Measurements from ENCODE around the gene RASD1.

Gene RASD1

GRCh38 chr17:17526369-17526768 is 30.2 kb upstream of the RASD1 start:
- no peaks in the 10 kb centered on the region for H3K9me3 ChIP-seq (ENCODE audit: control insufficient read depth, insufficient read depth, low read length)
- H3K4me2 ChIP-seq (ENCODE audit: low read length) = no peak overlapping the region
- no peaks in the 10 kb centered on the region for H3K79me2 ChIP-seq (ENCODE audit: control insufficient read depth, low read length)
- TF ChIP-seq CTCF (IDR thresholded peaks at IDR 0.05; ENCODE audit: low read depth, low read length, poor library complexity, severe bottlenecking) = no peak
- TF ChIP-seq EZH2phosphoT487 (IDR thresholded peaks at IDR 0.05; ENCODE audit: borderline replicate concordance, low read length) = no peak
- no peaks in the 10 kb centered on the region for H3K9me2 ChIP-seq (replicated peaks; ENCODE audit: control insufficient read depth, low read length)
- no peaks in the 10 kb centered on the region for H3K36me3 ChIP-seq (ENCODE audit: control insufficient read depth, low read length)
- H3K4me1 ChIP-seq (ENCODE audit: control insufficient read depth, low read length) = no peaks in the 10 kb centered on the region
- no peaks in the 10 kb centered on the region for H3F3A ChIP-seq (ENCODE audit: control insufficient read depth, insufficient read depth)
- no peaks in the 10 kb centered on the region; the same call in 1 of the 2 replicates for H4K20me1 ChIP-seq (ENCODE audit: control insufficient read depth, insufficient read depth, low read depth, low read length)
- no peak overlapping the region for H3K4me3 ChIP-seq (ENCODE audit: low read length)
- no peaks in the 10 kb centered on the region for H3K27me3 ChIP-seq (ENCODE audit: control insufficient read depth, low read length)
- H3K27ac ChIP-seq (ENCODE audit: low read depth, low read length) = no peak overlapping the region

DNA sequence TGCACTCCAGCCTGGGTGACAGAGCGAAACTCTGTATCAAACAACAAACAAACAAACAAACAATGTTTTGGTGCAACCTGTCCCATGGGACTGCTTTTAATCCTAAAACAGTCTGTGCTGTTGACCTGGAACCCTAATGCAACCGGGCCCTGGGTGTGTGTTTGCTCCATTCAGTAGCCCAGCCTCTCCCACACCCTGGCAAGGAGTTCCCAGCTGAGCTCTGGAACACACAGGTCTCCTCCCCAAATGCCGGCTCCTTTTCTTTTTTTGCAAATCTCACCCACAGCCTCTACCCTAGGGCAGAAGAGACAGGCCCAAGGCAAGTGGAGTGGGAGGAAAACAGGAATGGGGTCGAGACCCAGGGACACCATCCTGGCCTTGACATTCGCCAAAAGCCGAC is 29.8 kb upstream of the RASD1 start:
- Histone ChIP-seq H3K4me2 (ENCODE audit: low read length) (no peak overlapping the region), H3K79me2 (ENCODE audit: control insufficient read depth, low read length) (no peaks in the 10 kb centered on the region), H3K9me2 (replicated peaks; ENCODE audit: control insufficient read depth, low read length) (no peaks in the 10 kb centered on the region), H3F3A (ENCODE audit: control insufficient read depth, insufficient read depth) (no peaks in the 10 kb centered on the region), H3K4me1 (ENCODE audit: control insufficient read depth, low read length) (no peaks in the 10 kb centered on the region), H3K36me3 (ENCODE audit: control insufficient read depth, low read length) (no peaks in the 10 kb centered on the region), H4K20me1 (ENCODE audit: control insufficient read depth, insufficient read depth, low read depth, low read length) (no peaks in the 10 kb centered on the region; the same call in 1 of the 2 replicates), H3K9me3 (ENCODE audit: control insufficient read depth, insufficient read depth, low read length) (no peaks in the 10 kb centered on the region), H3K27me3 (ENCODE audit: control insufficient read depth, low read length) (no peaks in the 10 kb centered on the region), H3K4me3 (ENCODE audit: low read length) (no peak overlapping the region), H3K27ac (ENCODE audit: low read depth, low read length) (no peak overlapping the region)
- no peak for TF ChIP-seq EZH2phosphoT487 (IDR thresholded peaks at IDR 0.05; ENCODE audit: borderline replicate concordance, low read length)
- TF ChIP-seq CTCF (IDR thresholded peaks at IDR 0.05; ENCODE audit: low read depth, low read length, poor library complexity, severe bottlenecking) = no peak

- H3K27me3 ChIP-seq (ENCODE audit: control insufficient read depth, low read length) = no peaks in the 10 kb centered on the region
- no peaks in the 10 kb centered on the region for H3K36me3 ChIP-seq (ENCODE audit: control insufficient read depth, low read length)
- H3K9me2 ChIP-seq (replicated peaks; ENCODE audit: control insufficient read depth, low read length) = no peaks in the 10 kb centered on the region
- H3K4me2 ChIP-seq (ENCODE audit: low read length) = no peak overlapping the region
- TF ChIP-seq CTCF (IDR thresholded peaks at IDR 0.05; ENCODE audit: low read depth, low read length, poor library complexity, severe bottlenecking) = no peak
- no peak for TF ChIP-seq EZH2phosphoT487 (IDR thresholded peaks at IDR 0.05; ENCODE audit: borderline replicate concordance, low read length)
- no peak overlapping the region for H3K4me3 ChIP-seq (ENCODE audit: low read length)
- H4K20me1 ChIP-seq (ENCODE audit: control insufficient read depth, insufficient read depth, low read depth, low read length) = no peaks in the 10 kb centered on the region; the same call in 1 of the 2 replicates
- no peaks in the 10 kb centered on the region for H3F3A ChIP-seq (ENCODE audit: control insufficient read depth, insufficient read depth)
- no peaks in the 10 kb centered on the region for H3K79me2 ChIP-seq (ENCODE audit: control insufficient read depth, low read length)
- no peaks in the 10 kb centered on the region for H3K4me1 ChIP-seq (ENCODE audit: control insufficient read depth, low read length)
- H3K9me3 ChIP-seq (ENCODE audit: control insufficient read depth, insufficient read depth, low read length) = no peaks in the 10 kb centered on the region
- H3K27ac ChIP-seq (ENCODE audit: low read depth, low read length) = no peak overlapping the region
These were observed 29.1 kb upstream of the RASD1 start for GRCh38 chr17:17525311-17525710.
